PC-9 (cell line): ENCODE data around the gene RAB19. TPM values are rescaled to one million over a fixed set of nuclear protein-coding genes. Genes with fewer than 3 reads are reported as not detected.
"Not testable (repeated sequence)": the region's sequence is repeated elsewhere in the genome, so short reads cannot be mapped to it uniquely, and the experiment has no call there.

Experiments
- BruUV-seq: library from RNA; stranded (reverse); fragments of 400-500 nt; replicated peaks from 2 replicates; lab custom pipeline; 2021; lab: Mats Ljungman, UMichigan
- CTCF ChIA-PET: fragments of 300-600 bp; sonication (Branson Sonifier 250); formaldehyde crosslinking; loops from one replicate; lab custom pipeline; 2022; ENCODE audit warnings: antibody characterized with exemption; lab: Charles Lee
- POLR2A ChIA-PET: fragments of 300-600 bp; sonication (Branson Sonifier 250); formaldehyde crosslinking; loops from one replicate; lab custom pipeline; 2022; ENCODE audit warnings: antibody characterized with exemption; ENCODE audit not compliant: unreplicated experiment; lab: Charles Lee
- DNase-seq, 2 experiments: peaks; one replicate each; pipeline versions ENCODE4 v3.0.0 to v3.0.0-alpha.2; 2015 to 2022; ENCODE audit warnings: mixed read lengths in 1 of 2
- H2AFZ ChIP-seq: fragments of 200-600 bp; sonication (generic); 2 replicates; pipeline ENCODE4 v1.8.1; 2017; ENCODE audit warnings: antibody characterized with exemption
- H3F3A ChIP-seq: fragments of 200-600 bp; sonication (generic); 2 replicates; pipeline ENCODE4 v1.8.1; 2017; ENCODE audit warnings: antibody characterized with exemption, mild to moderate bottlenecking, low read depth; ENCODE audit not compliant: insufficient read depth
- H3K27ac ChIP-seq: fragments of 200-600 bp; sonication (generic); 2 replicates; pipeline ENCODE4 v1.6.1; 2016; ENCODE audit warnings: mixed run types
- H3K27me3 ChIP-seq: fragments of 200-600 bp; sonication (generic); 2 replicates; pipeline ENCODE4 v1.6.1; 2016; ENCODE audit warnings: low read depth, mixed run types; ENCODE audit not compliant: insufficient read depth
- H3K36me3 ChIP-seq: fragments of 200-600 bp; sonication (generic); 2 replicates; pipeline ENCODE4 v1.6.1; 2016; ENCODE audit warnings: low read depth, mixed run types
- H3K4me1 ChIP-seq: fragments of 200-600 bp; sonication (generic); replicated peaks from 2 replicates; pipeline ENCODE4 v1.6.1; 2016; ENCODE audit warnings: mixed run types; ENCODE audit not compliant: insufficient read depth
- H3K4me2 ChIP-seq: fragments of 200-600 bp; sonication (generic); 2 replicates; pipeline ENCODE4 v1.6.1; 2017; ENCODE audit warnings: mixed run types
- H3K4me3 ChIP-seq: fragments of 200-600 bp; sonication (generic); 2 replicates; pipeline ENCODE4 v1.6.1; 2016; ENCODE audit warnings: mixed run types
- H3K79me2 ChIP-seq: fragments of 200-600 bp; sonication (generic); 2 replicates; pipeline ENCODE4 v1.6.1; 2017; ENCODE audit warnings: low read depth, mixed run types
- H3K9me2 ChIP-seq: fragments of 200-600 bp; sonication (generic); 2 replicates; pipeline ENCODE4 v1.8.1; 2017; ENCODE audit warnings: mild to moderate bottlenecking; ENCODE audit not compliant: insufficient read depth
- H3K9me3 ChIP-seq: fragments of 200-600 bp; sonication (generic); 2 replicates; pipeline ENCODE4 v1.8.1; 2016; ENCODE audit warnings: low read depth; ENCODE audit not compliant: insufficient read depth
- H4K20me1 ChIP-seq: fragments of 200-600 bp; sonication (generic); 2 replicates; pipeline ENCODE4 v1.8.1; 2017; ENCODE audit not compliant: insufficient read depth
- EZH2 ChIP-seq: fragments of 200-600 bp; sonication (generic); IDR thresholded peaks from 2 replicates; pipeline ENCODE4 v1.8.0; 2017; ENCODE audit warnings: antibody characterized with exemption, low read depth
- intact Hi-C: fragments of 100-400 bp; cut with micrococcal nuclease; formaldehyde crosslinking; loops from one replicate; pipeline ENCODE4 v1.10.0; 2022; ENCODE audit not compliant: unreplicated experiment
- total RNA-seq: library from RNA; stranded (reverse); gene quantifications from 2 replicates; pipeline ENCODE4 v1.2.3, GENCODE V29; 2021
- TF ChIP-seq, protein P1 (sequence below): fragments of 200-600 bp; sonication (generic); conservative IDR thresholded peaks from 2 replicates; pipeline ENCODE4 v1.6.1; 2017; ENCODE audit warnings: mixed run types, antibody characterized with exemption, mild to moderate bottlenecking, moderate library complexity

Gene RAB19
- total RNA-seq, 1 experiment from 2014 or later, result 9.1 TPM

- Histone ChIP-seq H3K4me3 (no peak overlapping the region), H3F3A (no peaks in the 10 kb centered on the region), H3K27ac (no peak overlapping the region), H3K9me3 (no peaks in the 10 kb centered on the region), H3K36me3 (no peaks in the 10 kb centered on the region), H4K20me1 (no peaks in the 10 kb centered on the region), H3K79me2 (no peaks in the 10 kb centered on the region), H3K4me1 (no peaks in the 10 kb centered on the region), H2AFZ (no peak overlapping the region), H3K27me3 (no peaks in the 10 kb centered on the region), H3K4me2 (no peak overlapping the region), H3K9me2 (no peaks in the 10 kb centered on the region)
- no peak for DNase-seq
- no peak for TF ChIP-seq EZH2
- TF ChIP-seq, protein P1, sequence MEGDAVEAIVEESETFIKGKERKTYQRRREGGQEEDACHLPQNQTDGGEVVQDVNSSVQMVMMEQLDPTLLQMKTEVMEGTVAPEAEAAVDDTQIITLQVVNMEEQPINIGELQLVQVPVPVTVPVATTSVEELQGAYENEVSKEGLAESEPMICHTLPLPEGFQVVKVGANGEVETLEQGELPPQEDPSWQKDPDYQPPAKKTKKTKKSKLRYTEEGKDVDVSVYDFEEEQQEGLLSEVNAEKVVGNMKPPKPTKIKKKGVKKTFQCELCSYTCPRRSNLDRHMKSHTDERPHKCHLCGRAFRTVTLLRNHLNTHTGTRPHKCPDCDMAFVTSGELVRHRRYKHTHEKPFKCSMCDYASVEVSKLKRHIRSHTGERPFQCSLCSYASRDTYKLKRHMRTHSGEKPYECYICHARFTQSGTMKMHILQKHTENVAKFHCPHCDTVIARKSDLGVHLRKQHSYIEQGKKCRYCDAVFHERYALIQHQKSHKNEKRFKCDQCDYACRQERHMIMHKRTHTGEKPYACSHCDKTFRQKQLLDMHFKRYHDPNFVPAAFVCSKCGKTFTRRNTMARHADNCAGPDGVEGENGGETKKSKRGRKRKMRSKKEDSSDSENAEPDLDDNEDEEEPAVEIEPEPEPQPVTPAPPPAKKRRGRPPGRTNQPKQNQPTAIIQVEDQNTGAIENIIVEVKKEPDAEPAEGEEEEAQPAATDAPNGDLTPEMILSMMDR, result no peak
- CTCF ChIA-PET, result no interaction called here
- no TSS peak for BruUV-seq
- POLR2A ChIA-PET, result no interaction called here
- intact Hi-C loops, result no loop called here
These were observed 11.5 kb downstream of the RAB19 start for GRCh38 chr7:140415361-140415760.

GRCh38 chr7:140415816-140416215 is 12.0 kb downstream of the RAB19 start:
- BruUV-seq, H3K27ac ChIP-seq, H3K27me3 ChIP-seq, H3F3A ChIP-seq, H3K4me2 ChIP-seq, CTCF ChIA-PET, intact Hi-C loops, H3K36me3 ChIP-seq, H3K79me2 ChIP-seq, H2AFZ ChIP-seq, POLR2A ChIA-PET, H3K4me3 ChIP-seq, H4K20me1 ChIP-seq, H3K9me3 ChIP-seq, DNase-seq, H3K4me1 ChIP-seq, H3K9me2 ChIP-seq: not testable (repeated sequence)

GRCh38 chr7:140416560-140416959 is 12.7 kb downstream of the RAB19 start:
- Histone ChIP-seq H3F3A (no peaks in the 10 kb centered on the region), H3K4me3 (no peak overlapping the region), H3K27me3 (no peaks in the 10 kb centered on the region), H3K27ac (no peak overlapping the region), H3K4me1 (no peaks in the 10 kb centered on the region), H3K4me2 (no peak overlapping the region), H3K9me2 (no peaks in the 10 kb centered on the region), H3K36me3 (no peaks in the 10 kb centered on the region), H4K20me1 (no peaks in the 10 kb centered on the region), H2AFZ (no peak overlapping the region), H3K9me3 (no peaks in the 10 kb centered on the region), H3K79me2 (no peaks in the 10 kb centered on the region)
- no peak for DNase-seq
- BruUV-seq, result no TSS peak
- ChIA-PET POLR2A (interaction anchor here (0.6 to 0.7 kb wide), 2 partner anchors 39 to 64 kb away, joined by 3 to 11 read pairs; no protein-coding TSS in a partner anchor), CTCF (no interaction called here)
- no peak for TF ChIP-seq EZH2
- TF ChIP-seq, protein P1, result no peak
- intact Hi-C loops, result no loop called here
